Upper lobe of left lung (tissue), 6 donors: ENCODE measurements around the gene MON2. TPM values are rescaled to one million over a fixed set of nuclear protein-coding genes. Genes with fewer than 3 reads are reported as not detected.

ENCODE experiments used
- ATAC-seq, 2 donors: fragments of 200-7000 bp; cut with Tn5 transposase; one replicate each; pipeline ENCODE4 v1.9.1; 2022; ENCODE audit warnings: mild to moderate bottlenecking in 2 of 2, moderate library complexity in 2 of 2; ENCODE audit not compliant: low FRiP score in 2 of 2
- DNase-seq, 2 donors: peaks; one replicate each; pipeline ENCODE4 v3.0.0-alpha.2; 2019 to 2020
- H3K27ac ChIP-seq, 4 donors: fragments of 200-600 bp; sonication (generic); one replicate each; pipeline ENCODE4 v1.5.1; 2016 to 2019
- H3K27me3 ChIP-seq, 4 donors: fragments of 200-600 bp; sonication (generic); one replicate each; pipeline ENCODE4 v1.5.1; 2017 to 2019
- H3K36me3 ChIP-seq, 4 donors: fragments of 200-600 bp; sonication (generic); one replicate each; pipeline ENCODE4 v1.5.1; 2016 to 2019
- H3K4me1 ChIP-seq, 4 donors: fragments of 200-600 bp; sonication (generic); one replicate each; pipeline ENCODE4 v1.5.1; 2018 to 2019
- H3K4me3 ChIP-seq, 4 donors: fragments of 200-600 bp; sonication (generic); one replicate each; pipeline ENCODE4 v1.5.1; 2017 to 2019; ENCODE audit warnings: mild to moderate bottlenecking in 2 of 4, moderate library complexity in 1 of 4
- H3K9me3 ChIP-seq, 4 donors: fragments of 200-600 bp; sonication (generic); one replicate each; pipeline ENCODE4 v1.5.1; 2018 to 2019
- EP300 ChIP-seq, 4 donors: sonication (generic); formaldehyde crosslinking; IDR thresholded peaks; one replicate each; pipeline ENCODE4 v1.5.1; 2017; ENCODE audit warnings: antibody characterized with exemption in 4 of 4, control low read depth in 2 of 4
- POLR2A ChIP-seq, 4 donors: fragments of 450-650 bp; IDR thresholded peaks; one replicate each; pipeline ENCODE4 v1.5.1; 2016 to 2017; ENCODE audit warnings: antibody characterized with exemption in 4 of 4, mild to moderate bottlenecking in 2 of 4
- POLR2AphosphoS5 ChIP-seq, 2 donors: sonication (generic); formaldehyde crosslinking; IDR thresholded peaks; one replicate each; pipeline ENCODE4 v1.5.1; 2017; ENCODE audit warnings: antibody characterized with exemption in 2 of 2
- WGBS, 2 donors: methylation state at CpG; one replicate each; pipeline ENCODE4 v1.1.5; 2017 to 2018; 5-methylcytosine and 5-hydroxymethylcytosine counted together
- total RNA-seq, 6 donors: library from RNA; depleted of rRNA in 4 of 6; stranded (reverse); fragments of >200 nt in 4 of 6; gene quantifications; one replicate each; pipeline versions ENCODE4 v1.1.0 to v1.2.1, GENCODE V29; 2016 to 2021
- TF ChIP-seq, protein P1 (sequence below), 6 experiments: fragments of 450-650 bp in 4 of 6; fragments of 200-600 bp in 2 of 6; sonication (generic) in 2 of 6; IDR thresholded peaks; one replicate each; pipeline ENCODE4 v1.5.1; 2016 to 2019; ENCODE audit warnings: antibody characterized with exemption in 6 of 6
- donor health status: DM: no; HTN: no; CAD: no; lungs with moderate emphysema.
- donor health status: DM: no; HTN: yes; CAD: no; lungs with severe emphysema.

MON2 gene
- total RNA-seq, 6 donors from 2014 or later, result 43.5 to 129 (median 64.2) TPM

- Histone ChIP-seq H3K27ac (no peak overlapping the region), H3K36me3 (no peaks in the 10 kb centered on the region), H3K27me3 (no peaks in the 10 kb centered on the region), H3K4me1 (peaks cover 5 to 8% (median 5%) of the 10 kb centered on the region in 4 donors), H3K4me3 (no peak overlapping the region), H3K9me3 (no peaks in the 10 kb centered on the region)
- DNase-seq (no peak), ATAC-seq (no peak)
- WGBS, 2 donors, result 93 to 96% methylated on average over 3 of the region's 3 CpGs
- TF ChIP-seq POLR2AphosphoS5 (IDR thresholded peaks at IDR 0.05), result no peak
These were observed 132.2 kb downstream of the MON2 start for GRCh38 chr12:62598846-62599245.

DNA sequence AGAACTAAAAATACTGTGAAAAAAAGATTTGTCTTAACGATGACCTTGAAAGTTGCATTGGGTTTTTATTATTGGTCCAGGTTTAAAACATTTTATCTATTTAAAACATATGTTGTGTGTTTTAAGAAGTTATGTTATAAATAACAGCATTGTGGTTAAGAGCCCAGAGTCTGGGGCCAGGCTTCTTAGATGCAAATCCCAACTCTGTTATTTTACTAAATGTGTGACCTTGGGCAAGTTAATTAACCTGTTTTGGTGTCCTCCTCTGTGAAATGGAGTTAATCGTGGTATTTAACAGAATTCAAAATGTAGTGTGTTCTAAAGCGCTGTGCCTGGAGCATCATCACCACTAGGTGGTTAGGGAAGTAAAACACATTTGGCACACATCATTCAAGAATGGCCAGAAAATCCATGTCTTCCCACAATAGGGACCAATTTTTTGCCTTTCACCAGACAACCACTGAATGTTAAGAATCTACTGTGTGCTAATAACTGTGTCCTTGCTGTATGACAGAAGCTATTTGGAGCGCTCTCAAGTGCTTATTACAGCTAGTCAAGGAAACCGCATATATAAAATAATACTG, 133.3 kb downstream of the MON2 start:
- DNase-seq (no peak), ATAC-seq (no peak)
- Histone ChIP-seq H3K27ac (no peak overlapping the region), H3K4me1 (peaks cover 12 to 19% (median 14%) of the 10 kb centered on the region in 4 donors), H3K4me3 (no peak overlapping the region), H3K27me3 (no peaks in the 10 kb centered on the region), H3K9me3 (no peaks in the 10 kb centered on the region), H3K36me3 (no peaks in the 10 kb centered on the region)
- 89 to 93% methylated on average over 5 of the region's 5 CpGs for WGBS, 2 donors
- no peak for TF ChIP-seq POLR2A (IDR thresholded peaks at IDR 0.05)
- TF ChIP-seq, protein P1, sequence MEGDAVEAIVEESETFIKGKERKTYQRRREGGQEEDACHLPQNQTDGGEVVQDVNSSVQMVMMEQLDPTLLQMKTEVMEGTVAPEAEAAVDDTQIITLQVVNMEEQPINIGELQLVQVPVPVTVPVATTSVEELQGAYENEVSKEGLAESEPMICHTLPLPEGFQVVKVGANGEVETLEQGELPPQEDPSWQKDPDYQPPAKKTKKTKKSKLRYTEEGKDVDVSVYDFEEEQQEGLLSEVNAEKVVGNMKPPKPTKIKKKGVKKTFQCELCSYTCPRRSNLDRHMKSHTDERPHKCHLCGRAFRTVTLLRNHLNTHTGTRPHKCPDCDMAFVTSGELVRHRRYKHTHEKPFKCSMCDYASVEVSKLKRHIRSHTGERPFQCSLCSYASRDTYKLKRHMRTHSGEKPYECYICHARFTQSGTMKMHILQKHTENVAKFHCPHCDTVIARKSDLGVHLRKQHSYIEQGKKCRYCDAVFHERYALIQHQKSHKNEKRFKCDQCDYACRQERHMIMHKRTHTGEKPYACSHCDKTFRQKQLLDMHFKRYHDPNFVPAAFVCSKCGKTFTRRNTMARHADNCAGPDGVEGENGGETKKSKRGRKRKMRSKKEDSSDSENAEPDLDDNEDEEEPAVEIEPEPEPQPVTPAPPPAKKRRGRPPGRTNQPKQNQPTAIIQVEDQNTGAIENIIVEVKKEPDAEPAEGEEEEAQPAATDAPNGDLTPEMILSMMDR (IDR thresholded peaks at IDR 0.05), result peak in 2 of 6 experiments; percentile 12 to 20

DNA sequence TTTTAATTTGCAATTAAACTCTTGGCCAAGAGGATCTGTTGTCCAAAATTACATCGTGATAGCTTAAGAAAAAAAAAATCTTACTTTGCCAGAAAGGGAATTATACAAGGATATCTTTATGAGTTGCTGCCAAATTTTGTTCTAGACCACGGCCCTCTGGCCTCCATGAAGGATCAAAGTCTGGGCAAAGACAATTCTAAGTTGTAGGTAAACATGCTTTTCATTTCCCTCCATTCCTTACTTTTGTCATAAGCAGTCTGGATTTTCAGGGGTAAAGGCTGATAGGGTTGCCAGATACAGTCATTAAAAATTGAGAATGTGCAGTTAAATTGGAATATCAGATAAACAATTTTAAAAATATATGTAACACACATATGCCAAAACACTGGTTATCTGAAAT, 135.1 kb downstream of the MON2 start:
- DNase-seq (no peak), ATAC-seq (no peak)
- peaks cover 22 to 31% (median 25%) of the 10 kb centered on the region in 4 donors for H3K4me1 ChIP-seq
- peak overlapping the region in 3 of 4 donors; percentile 66 to 67 (median 66) for H3K4me3 ChIP-seq
- TF ChIP-seq, protein P1 (IDR thresholded peaks at IDR 0.05), result no peak
- TF ChIP-seq POLR2A (IDR thresholded peaks at IDR 0.05) (no peak), EP300 (IDR thresholded peaks at IDR 0.05) (no peak), POLR2AphosphoS5 (IDR thresholded peaks at IDR 0.05) (no peak)
- WGBS, 2 donors, result 34 to 43% methylated on average over 2 of the region's 2 CpGs
- no peaks in the 10 kb centered on the region for H3K27me3 ChIP-seq
- H3K9me3 ChIP-seq, result no peaks in the 10 kb centered on the region
- no peaks in the 10 kb centered on the region for H3K36me3 ChIP-seq
- H3K27ac ChIP-seq, result peak overlapping the region; percentile 95 to 100 (median 98)

- peaks cover 22 to 31% (median 25%) of the 10 kb centered on the region in 4 donors for H3K4me1 ChIP-seq
- 0% methylated on average over 18 to 45 of the region's 66 CpGs for WGBS, 2 donors
- TF ChIP-seq, protein P1 (IDR thresholded peaks at IDR 0.05), result no peak
- peak in 1 of 4 donors; percentile 69 for TF ChIP-seq POLR2A (IDR thresholded peaks at IDR 0.05)
- peak; percentile 55 to 73 for TF ChIP-seq POLR2AphosphoS5 (IDR thresholded peaks at IDR 0.05)
- peak in 1 of 4 donors; percentile 81 for TF ChIP-seq EP300 (IDR thresholded peaks at IDR 0.05)
- H3K27me3 ChIP-seq, result no peaks in the 10 kb centered on the region
- H3K36me3 ChIP-seq, result no peaks in the 10 kb centered on the region
- peak; percentile 93 to 95 for ATAC-seq
- no peaks in the 10 kb centered on the region for H3K9me3 ChIP-seq
- H3K27ac ChIP-seq, result peak overlapping the region; percentile 95 to 100 (median 98)
- peak; percentile 92 to 97 for DNase-seq
- H3K4me3 ChIP-seq, result peak overlapping the region; percentile 66 to 92 (median 66)
These were observed 135.8 kb downstream of the MON2 start for GRCh38 chr12:62602255-62603060.

DNA sequence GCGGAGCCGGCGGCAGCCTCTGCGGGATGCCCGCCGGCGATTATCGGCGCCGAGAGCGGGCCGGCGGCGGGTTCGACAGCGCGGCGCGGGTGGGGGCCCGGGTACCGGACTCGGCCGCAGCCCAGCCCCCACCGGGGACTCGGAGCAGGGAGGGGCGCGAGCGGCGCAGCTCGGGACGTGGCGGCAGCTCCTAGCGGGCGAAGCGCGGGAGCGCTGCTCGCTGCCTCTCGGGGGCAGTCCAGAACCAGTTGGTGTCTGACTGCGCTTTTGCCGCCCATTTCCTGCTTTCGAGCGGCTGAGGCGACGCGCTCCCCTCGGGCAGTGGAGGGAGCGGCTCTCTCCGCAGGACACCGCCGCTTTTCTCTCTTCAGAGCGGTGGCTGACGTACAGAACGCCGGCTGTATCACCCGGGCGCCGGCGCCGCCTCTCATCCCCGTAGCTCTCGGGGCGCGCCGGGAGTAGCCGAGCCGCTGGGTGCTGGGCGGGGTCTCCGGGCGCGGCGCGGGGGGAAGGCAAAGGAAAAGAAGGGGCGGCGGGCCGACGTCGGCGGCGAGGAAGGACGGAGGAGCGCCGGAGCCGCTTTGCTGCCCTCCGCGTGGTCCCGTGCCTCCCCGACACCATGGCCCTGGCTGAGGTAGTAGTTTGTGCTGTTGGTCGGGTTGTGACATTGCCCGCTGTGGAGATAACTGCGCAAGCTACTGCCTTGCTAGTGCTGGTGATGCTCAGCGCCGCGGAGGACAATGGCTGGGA, 136.6 kb downstream of the MON2 start:
- ATAC-seq, result peak; percentile 94 to 96
- peak; percentile 87 to 97 for DNase-seq
- no peaks in the 10 kb centered on the region for H3K27me3 ChIP-seq
- no peaks in the 10 kb centered on the region for H3K36me3 ChIP-seq
- TF ChIP-seq POLR2A (IDR thresholded peaks at IDR 0.05), result peak; percentile 11 to 74 (median 58)
- peak; percentile 40 to 66 for TF ChIP-seq POLR2AphosphoS5 (IDR thresholded peaks at IDR 0.05)
- TF ChIP-seq, protein P1 (IDR thresholded peaks at IDR 0.05), result peak; percentile 58 to 94 (median 87)
- no peak for TF ChIP-seq EP300 (IDR thresholded peaks at IDR 0.05)
- no peaks in the 10 kb centered on the region for H3K9me3 ChIP-seq
- peak overlapping the region; percentile 66 to 92 (median 66) for H3K4me3 ChIP-seq
- WGBS, 2 donors, result 0% methylated on average over 6 to 49 of the region's 94 CpGs
- peaks cover 22 to 31% (median 25%) of the 10 kb centered on the region in 4 donors for H3K4me1 ChIP-seq
- peak overlapping the region; percentile 95 to 100 (median 98) for H3K27ac ChIP-seq
